ENCODE results near the gene TJAP1.

Gene TJAP1

GRCh38 chr6:43478008-43478372 is 620 bp downstream of the TJAP1 start:
- TF ChIP-seq CTCF (IDR thresholded peaks at IDR 0.05; ENCODE audit: low read depth, low read length) (no peak), EZH2phosphoT487 (IDR thresholded peaks at IDR 0.05; ENCODE audit: low read depth) (no peak)
- peak overlapping the region; percentile 81 for H3K4me3 ChIP-seq (ENCODE audit: low read length)
- peak overlapping the region; percentile 95 for H3K4me2 ChIP-seq (ENCODE audit: low read length)
- H3K79me2 ChIP-seq (ENCODE audit: low read length), result peaks cover 49% of the 10 kb centered on the region
- peaks cover 10% of the 10 kb centered on the region; the same call in 1 of the 2 replicates for H4K20me1 ChIP-seq (ENCODE audit: insufficient read depth, low read length)
- peaks cover 4% of the 10 kb centered on the region for H3K36me3 ChIP-seq (replicated peaks; ENCODE audit: low read depth, low read length)
- H2AFZ ChIP-seq (ENCODE audit: low read depth, low read length), result no peak overlapping the region
- peaks cover 14% of the 10 kb centered on the region for H3K4me1 ChIP-seq (ENCODE audit: low read length)
- no peaks in the 10 kb centered on the region for H3K27me3 ChIP-seq (ENCODE audit: low read depth, low read length)
- 0 out of 2 replicates have a peak overlapping the region, but pooled peaks have one; percentile 20 for H3K27ac ChIP-seq (ENCODE audit: low read length)
- H3K9me3 ChIP-seq (ENCODE audit: insufficient read depth, low read length), result no peaks in the 10 kb centered on the region
- H3K9ac ChIP-seq (ENCODE audit: low read length), result peak overlapping the region; percentile 75

GRCh38 chr6:43481075-43481474 is 3.7 kb downstream of the TJAP1 start:
- Histone ChIP-seq H3K9ac (ENCODE audit: low read length) (no peak overlapping the region), H3K4me3 (ENCODE audit: low read length) (no peak overlapping the region), H4K20me1 (ENCODE audit: insufficient read depth, low read length) (peaks cover 10% of the 10 kb centered on the region; the same call in 1 of the 2 replicates), H2AFZ (ENCODE audit: low read depth, low read length) (no peak overlapping the region), H3K27me3 (ENCODE audit: low read depth, low read length) (no peaks in the 10 kb centered on the region), H3K9me3 (ENCODE audit: insufficient read depth, low read length) (no peaks in the 10 kb centered on the region), H3K79me2 (ENCODE audit: low read length) (peaks cover 64% of the 10 kb centered on the region), H3K27ac (ENCODE audit: low read length) (no peak overlapping the region), H3K4me1 (ENCODE audit: low read length) (peaks cover 14% of the 10 kb centered on the region), H3K4me2 (ENCODE audit: low read length) (no peak overlapping the region), H3K36me3 (replicated peaks; ENCODE audit: low read depth, low read length) (peaks cover 4% of the 10 kb centered on the region)
- TF ChIP-seq CTCF (IDR thresholded peaks at IDR 0.05; ENCODE audit: low read depth, low read length) (no peak), EZH2phosphoT487 (IDR thresholded peaks at IDR 0.05; ENCODE audit: low read depth) (no peak)

- Histone ChIP-seq H3K9ac (ENCODE audit: low read length) (no peak overlapping the region), H3K9me3 (ENCODE audit: insufficient read depth, low read length) (no peaks in the 10 kb centered on the region), H3K4me3 (ENCODE audit: low read length) (no peak overlapping the region), H3K4me1 (ENCODE audit: low read length) (peaks cover 12% of the 10 kb centered on the region), H3K27me3 (ENCODE audit: low read depth, low read length) (no peaks in the 10 kb centered on the region), H4K20me1 (ENCODE audit: insufficient read depth, low read length) (peaks cover 12% of the 10 kb centered on the region; the same call in 1 of the 2 replicates), H3K79me2 (ENCODE audit: low read length) (peaks cover 66% of the 10 kb centered on the region), H3K36me3 (replicated peaks; ENCODE audit: low read depth, low read length) (peaks cover 4% of the 10 kb centered on the region), H3K4me2 (ENCODE audit: low read length) (no peak overlapping the region), H2AFZ (ENCODE audit: low read depth, low read length) (no peak overlapping the region), H3K27ac (ENCODE audit: low read length) (no peak overlapping the region)
- no peak for TF ChIP-seq CTCF (IDR thresholded peaks at IDR 0.05; ENCODE audit: low read depth, low read length)
- TF ChIP-seq EZH2phosphoT487 (IDR thresholded peaks at IDR 0.05; ENCODE audit: low read depth), result no peak
Observed at GRCh38 chr6:43481591-43482236, 4.3 kb downstream of the TJAP1 start.

- Histone ChIP-seq H3K36me3 (replicated peaks; ENCODE audit: low read depth, low read length) (peaks cover 6% of the 10 kb centered on the region), H3K4me1 (ENCODE audit: low read length) (no peaks in the 10 kb centered on the region), H3K79me2 (ENCODE audit: low read length) (peaks cover 43% of the 10 kb centered on the region), H3K9me3 (ENCODE audit: insufficient read depth, low read length) (no peaks in the 10 kb centered on the region), H4K20me1 (ENCODE audit: insufficient read depth, low read length) (peaks cover 34% of the 10 kb centered on the region), H3K4me3 (ENCODE audit: low read length) (no peak overlapping the region), H3K27me3 (ENCODE audit: low read depth, low read length) (no peaks in the 10 kb centered on the region), H3K4me2 (ENCODE audit: low read length) (no peak overlapping the region), H3K9ac (ENCODE audit: low read length) (no peak overlapping the region), H3K27ac (ENCODE audit: low read length) (no peak overlapping the region), H2AFZ (ENCODE audit: low read depth, low read length) (no peak overlapping the region)
- TF ChIP-seq EZH2phosphoT487 (IDR thresholded peaks at IDR 0.05; ENCODE audit: low read depth), result no peak
- no peak for TF ChIP-seq CTCF (IDR thresholded peaks at IDR 0.05; ENCODE audit: low read depth, low read length)
Observed at GRCh38 chr6:43488667-43489276, 11.4 kb downstream of the TJAP1 start.
